DMS79 treated with DMSO at 0.1 percent for 48 hours (cell line): ENCODE measurements around the gene USP50.
"Not testable (repeated sequence)": the region's sequence is repeated elsewhere in the genome, so short reads cannot be mapped to it uniquely, and the experiment has no call there.

Source experiments
- DNase-seq: peaks from one replicate; lab custom pipeline; 2025; lab: John Stamatoyannopoulos, UW

The USP50 gene

DNA sequence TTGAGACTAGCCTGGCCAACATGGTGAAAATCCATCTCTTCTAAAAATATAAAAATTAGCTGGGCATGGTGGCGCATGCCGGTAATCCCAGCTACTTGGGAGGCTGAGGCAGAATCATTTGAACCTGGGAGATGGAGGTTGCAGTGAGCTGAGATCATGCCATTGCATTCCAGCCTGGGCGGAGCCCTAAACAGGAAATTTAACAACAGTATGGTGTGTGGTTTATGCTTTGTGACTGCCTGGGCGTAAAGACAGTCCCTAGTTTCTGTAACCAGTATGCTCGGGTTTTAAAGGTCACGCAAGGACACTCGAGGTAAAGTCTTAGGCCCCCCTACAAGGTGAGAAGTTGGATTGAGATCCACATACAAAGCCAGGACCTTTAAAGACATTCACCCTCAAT lies 43.3 kb downstream of the USP50 start:
- DNase-seq: no peak

DNA sequence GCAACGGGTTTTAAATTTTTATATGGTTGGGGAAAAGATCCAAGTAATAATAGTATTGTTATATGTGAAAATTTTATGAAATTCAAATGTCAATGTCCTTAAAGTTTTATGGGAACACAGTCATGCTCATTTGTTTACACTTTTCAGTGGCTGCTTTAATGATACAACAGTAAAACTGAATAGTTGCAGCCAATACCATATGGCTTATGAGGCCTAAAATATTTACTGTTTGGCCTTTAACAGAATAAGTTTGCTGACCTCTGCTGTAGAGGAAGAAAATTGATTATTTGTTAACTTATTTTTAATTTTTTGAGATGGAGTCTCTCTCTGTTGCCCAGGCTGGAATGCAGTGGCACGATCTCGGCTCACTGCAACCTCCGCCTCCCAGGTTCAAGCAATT lies 44.7 kb downstream of the USP50 start:
- no peak for DNase-seq

DNA sequence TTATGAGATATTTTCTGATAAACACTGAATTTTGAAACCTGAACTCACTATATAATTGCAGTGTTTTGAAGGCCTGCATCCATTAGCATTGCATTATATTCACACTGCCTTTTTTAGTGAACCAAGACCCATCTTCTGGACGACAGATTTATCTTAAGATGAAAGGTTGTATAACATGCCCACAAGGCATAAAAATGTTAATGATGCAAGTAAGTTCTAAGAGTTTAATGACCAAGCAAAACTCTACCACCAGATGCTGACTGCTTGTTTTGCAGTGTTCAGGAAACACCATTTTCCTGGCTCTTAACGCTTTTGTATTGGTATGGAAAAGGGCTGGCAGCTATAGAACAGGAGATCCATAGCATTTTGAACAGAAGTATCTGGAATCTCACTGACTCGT lies 46.1 kb downstream of the USP50 start:
- DNase-seq: no peak

DNA sequence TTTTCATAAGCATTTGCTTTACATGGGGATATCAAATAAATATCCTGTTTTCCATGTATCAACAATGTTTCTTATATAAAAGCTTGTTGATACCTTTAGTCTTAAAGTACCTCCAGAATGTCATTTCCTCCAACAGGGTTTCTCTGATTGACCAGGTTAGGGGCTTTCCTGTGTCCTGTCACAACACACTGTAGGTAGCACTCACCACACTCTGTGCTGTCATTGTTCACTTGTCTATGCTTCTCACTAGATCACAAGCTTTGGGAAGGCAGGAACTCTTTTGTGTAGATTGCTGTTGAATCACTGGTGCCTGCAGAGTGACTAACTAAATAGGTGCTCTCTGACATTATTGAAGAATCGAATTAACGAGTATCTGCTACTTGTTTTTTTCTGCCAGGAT lies 49.8 kb downstream of the USP50 start:
- DNase-seq: no peak

DNA sequence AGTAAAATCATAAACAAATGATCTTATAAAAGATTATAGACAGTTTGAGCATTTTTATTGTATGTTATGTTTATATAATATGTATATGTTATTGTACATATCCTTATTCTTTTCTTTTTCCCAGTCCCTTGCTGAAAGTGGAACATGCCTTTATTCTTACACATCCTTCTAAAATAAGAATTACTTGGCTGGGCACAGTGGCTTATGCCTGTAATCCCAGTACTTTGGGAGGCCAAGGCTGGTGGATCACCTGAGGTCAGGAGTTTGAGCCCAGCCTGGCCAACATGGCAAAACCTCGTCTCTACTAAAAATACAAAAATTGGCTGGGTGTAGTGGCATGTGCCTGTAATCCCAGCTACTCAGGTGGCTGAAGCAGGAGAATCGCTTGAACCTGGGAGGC lies 51.9 kb downstream of the USP50 start:
- not testable (repeated sequence) for DNase-seq

DNA sequence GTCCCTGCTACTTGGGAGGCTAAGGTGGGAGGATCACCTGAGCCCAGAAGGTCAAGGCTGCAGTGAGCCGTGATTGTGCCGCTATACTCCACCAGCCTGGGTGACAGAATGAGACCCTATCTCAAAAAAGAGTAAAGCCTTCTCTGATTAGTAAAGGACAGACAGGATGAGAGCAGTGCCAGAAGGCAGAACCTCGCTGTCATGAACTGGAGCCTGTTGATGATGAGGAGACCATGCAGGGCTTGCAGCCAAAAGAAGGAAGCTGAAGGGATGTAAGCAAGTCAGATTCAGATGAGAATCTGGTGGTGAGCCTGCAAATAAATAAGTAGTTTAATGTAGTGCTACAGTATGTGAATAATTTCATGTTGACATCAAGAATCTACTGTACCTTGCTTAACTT lies 52.8 kb downstream of the USP50 start:
- DNase-seq: no peak

DNA sequence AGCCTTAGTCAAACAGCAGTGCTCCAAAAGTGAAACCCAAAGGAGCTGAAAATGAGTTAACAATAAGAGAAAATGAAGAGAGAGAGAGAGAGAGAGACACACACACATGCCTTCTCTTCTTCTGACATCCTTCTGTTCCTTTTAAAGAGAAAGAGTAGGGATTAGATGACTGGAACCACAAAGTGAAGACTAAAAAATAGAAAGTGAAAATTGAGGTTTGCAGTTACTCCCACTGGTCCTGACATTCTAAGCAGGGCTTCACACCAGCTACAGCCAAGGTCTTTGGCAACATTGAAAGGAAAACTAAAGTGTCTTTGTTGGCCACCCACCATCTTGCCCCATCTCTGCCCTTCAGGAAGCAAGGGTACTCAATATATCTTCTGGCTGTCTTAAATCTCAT lies 59.2 kb downstream of the USP50 start:
- no peak for DNase-seq

DNA sequence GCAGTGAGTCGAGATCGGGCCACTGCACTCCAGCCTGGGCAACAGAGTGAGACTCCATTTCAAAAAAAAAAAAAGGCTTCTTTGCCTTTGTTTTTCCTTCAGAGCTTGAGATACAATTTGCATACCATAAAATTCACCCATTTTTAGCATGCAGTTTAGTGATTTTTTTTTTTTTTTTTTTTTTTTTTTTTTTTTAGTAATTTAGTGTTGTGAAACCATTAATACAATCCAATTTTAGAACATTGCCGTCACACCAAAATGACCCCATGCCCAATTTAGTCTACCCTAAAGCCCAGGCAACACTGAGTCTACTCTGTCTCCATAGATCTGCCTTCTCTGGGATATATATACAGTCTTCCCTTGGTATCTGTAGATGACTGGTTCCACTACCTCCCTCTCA lies 61.1 kb downstream of the USP50 start:
- no peak for DNase-seq

DNA sequence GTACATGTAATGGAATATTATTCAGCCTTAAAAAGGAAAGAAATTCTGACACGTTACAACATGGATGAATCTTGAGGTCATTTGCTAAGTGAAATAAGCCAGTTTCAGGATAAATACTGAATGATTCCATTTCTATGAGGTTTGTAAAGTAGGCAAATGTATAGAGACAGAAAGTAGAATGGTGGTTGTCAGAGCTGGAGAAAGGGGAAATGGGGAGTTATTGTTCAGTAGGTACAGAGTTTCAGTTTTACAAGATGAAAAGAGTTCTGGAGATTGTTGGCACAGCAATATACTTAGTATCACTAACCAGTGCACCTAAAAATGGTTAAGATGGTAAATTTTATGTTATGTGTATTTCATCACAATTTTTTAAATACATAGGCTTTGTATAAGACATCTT lies 61.7 kb downstream of the USP50 start:
- DNase-seq: no peak

DNA sequence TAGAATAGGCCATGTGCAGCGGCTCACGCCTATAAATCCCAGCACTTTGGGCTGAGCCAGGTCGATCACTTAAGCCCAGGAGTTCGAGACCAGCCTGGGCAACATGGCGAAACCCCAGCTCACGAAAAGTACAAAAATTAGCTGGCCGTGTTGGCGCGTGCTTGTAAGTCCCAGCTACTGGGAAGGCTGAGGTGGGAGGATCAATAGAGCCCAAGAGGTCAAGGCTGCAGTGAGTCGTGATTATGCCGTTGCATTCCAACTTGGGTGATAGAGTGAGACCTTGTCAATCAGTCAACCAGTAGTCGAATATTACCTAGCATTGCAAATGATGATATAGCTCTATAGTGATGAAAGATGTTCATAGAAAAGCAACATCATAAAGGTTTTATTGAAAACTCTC lies 70.3 kb downstream of the USP50 start:
- no peak for DNase-seq

DNA sequence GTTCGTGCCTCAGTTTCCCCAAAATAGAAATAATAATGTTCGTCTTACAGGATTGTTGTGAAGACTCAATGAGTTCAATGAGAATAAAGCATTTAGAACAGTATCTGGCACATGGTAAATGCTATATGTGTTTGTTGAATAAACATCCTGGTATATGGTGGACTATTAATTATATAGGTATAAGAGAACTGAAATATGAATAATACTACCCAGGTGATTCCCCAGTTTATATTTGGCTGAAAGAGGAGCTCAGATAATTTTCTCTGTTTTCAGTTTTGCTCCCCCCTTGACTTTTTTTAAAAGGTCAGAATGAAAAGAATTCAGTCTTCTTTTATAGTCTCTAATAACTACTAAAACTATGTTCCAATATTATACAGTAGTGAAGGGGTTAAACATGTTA lies 75.4 kb downstream of the USP50 start:
- DNase-seq: no peak

DNA sequence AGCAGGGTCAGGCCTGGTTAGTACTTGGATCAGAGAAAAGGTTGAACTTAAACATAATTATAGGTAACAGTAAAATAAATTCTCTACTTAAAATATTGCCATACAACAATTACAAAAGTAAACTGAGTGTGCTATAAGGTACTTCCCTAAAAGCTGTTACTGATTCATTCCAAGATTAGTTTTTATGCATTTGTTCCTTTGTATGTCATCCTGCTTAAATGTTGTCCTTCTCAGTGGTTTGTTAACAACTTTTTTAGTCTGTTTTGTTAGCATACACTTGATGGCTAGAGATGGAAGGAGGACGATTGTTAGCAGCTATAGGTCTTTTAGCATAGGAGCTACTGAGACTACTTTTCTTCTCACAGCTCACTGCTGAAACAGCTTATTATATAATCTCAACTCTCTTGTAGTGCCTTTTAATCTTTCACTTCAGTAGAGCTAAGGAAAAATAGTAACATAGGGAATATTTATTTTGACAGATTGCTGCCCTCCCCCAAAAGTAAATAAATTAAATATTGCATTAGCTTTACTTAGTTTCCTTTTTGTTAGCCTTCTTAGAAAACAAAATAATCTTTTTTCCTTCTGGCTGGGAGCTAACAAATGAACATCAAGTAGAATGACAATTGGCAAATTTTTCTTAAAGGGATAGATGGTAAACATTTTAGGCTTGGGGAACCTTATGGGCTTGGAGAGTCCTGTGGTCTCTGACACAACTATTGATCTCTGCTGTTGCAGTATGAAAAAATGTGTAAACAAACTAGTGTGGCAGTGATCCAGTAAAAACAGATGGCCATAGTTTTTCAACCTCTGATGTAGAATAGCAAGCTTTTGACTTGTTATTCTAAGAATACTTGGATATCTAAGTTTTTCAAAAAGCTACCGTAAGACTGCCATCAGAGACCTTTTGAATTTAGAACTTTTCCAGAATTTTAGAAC lies 82.8 kb downstream of the USP50 start:
- DNase-seq: no peak

DNA sequence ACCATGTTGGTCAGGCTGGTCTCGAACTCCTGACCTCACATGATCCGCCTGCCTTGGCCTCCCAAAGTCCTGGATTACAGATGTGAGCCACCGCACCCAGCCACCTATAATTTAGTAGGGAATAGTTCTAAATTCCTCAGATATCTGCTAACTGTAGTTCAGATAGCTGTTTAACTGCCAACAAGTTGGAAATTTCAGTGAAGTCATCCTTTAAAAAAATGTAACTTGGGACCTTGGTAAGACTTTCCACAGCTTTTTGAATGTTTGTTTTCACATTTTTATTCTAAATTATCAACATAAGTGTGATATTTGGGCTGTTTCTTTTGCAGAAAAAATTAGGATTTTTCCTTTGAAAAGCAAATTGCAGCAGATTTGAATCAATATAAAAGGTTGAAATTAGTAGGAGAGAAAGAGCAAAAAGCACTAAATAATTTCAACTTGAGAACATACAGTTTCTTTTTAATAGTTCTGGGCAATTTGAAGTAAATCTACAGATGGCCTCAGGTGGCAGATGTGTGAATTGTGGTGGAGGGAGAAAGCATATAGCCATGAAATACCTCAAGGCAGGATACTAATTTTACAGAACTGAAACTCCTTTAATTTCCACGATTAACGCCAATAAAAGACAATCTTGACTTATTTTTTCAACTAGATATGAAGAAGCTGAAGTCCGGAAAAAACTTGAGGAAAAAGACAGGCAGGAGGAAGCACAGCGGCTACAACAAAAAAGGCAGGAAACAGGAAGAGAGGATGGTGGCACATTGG lies 87.9 kb downstream of the USP50 start:
- no peak for DNase-seq

DNA sequence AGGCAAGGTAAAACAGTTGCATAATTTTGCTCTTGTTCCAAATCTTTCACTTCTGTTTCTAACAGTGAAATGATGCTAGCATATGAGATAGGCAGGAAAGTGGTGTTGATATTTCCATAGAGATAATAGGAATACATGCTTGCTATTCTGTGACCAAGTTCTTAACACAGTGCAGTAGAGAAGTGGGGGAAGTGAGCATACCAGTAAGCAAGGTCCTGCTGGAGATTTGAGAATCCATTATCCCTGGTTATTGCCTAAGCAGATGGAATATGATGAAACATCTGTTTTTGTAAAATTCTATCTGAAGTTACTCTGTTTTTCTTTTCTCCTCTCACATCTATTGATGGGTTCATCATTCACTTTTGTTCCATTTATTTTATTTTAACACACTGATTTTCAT lies 93.5 kb downstream of the USP50 start:
- DNase-seq: no peak
